ENCODE measurements around the gene FLT3LG.

FLT3LG gene

DNA sequence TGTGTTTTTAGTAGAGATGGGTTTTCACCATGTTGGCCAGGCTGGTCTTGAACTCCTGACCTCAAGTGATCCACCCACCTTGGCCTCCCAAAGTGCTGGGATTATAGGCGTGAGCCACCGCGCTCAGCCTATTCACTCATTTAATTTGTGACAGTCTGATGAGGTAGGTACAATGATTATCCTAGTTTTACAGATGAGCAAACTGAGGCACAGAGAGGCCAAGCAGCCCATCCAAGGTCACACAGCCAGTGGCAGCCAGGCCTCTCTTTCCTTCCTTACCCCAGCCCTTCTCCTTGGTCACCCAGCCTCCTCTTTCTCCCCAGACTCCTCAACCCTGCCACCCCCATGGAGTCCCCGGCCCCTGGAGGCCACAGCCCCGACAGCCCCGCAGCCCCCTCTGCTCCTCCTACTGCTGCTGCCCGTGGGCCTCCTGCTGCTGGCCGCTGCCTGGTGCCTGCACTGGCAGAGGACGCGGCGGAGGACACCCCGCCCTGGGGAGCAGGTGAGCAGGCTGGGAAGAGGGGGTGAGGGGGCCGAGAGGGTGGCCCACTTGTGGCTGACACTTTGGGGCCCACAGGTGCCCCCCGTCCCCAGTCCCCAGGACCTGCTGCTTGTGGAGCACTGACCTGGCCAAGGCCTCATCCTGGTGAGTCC is 6.1 kb downstream of the FLT3LG start:
- H3K4me3 ChIP-seq (ENCODE audit: low read depth, low read length) = no peak overlapping the region
- DNase-seq (ENCODE audit: low read depth) = no peak
- TF ChIP-seq MYC (IDR thresholded peaks at IDR 0.05; ENCODE audit: low read depth, low read length) (no peak), POLR2A (IDR thresholded peaks at IDR 0.05; ENCODE audit: extremely low read depth, insufficient read length) (no peak)
- TF ChIP-seq, protein P1, sequence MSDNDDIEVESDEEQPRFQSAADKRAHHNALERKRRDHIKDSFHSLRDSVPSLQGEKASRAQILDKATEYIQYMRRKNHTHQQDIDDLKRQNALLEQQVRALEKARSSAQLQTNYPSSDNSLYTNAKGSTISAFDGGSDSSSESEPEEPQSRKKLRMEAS (IDR thresholded peaks at IDR 0.05; ENCODE audit: low read depth, low read length) = no peak
- TF ChIP-seq, protein P2, sequence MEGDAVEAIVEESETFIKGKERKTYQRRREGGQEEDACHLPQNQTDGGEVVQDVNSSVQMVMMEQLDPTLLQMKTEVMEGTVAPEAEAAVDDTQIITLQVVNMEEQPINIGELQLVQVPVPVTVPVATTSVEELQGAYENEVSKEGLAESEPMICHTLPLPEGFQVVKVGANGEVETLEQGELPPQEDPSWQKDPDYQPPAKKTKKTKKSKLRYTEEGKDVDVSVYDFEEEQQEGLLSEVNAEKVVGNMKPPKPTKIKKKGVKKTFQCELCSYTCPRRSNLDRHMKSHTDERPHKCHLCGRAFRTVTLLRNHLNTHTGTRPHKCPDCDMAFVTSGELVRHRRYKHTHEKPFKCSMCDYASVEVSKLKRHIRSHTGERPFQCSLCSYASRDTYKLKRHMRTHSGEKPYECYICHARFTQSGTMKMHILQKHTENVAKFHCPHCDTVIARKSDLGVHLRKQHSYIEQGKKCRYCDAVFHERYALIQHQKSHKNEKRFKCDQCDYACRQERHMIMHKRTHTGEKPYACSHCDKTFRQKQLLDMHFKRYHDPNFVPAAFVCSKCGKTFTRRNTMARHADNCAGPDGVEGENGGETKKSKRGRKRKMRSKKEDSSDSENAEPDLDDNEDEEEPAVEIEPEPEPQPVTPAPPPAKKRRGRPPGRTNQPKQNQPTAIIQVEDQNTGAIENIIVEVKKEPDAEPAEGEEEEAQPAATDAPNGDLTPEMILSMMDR (IDR thresholded peaks at IDR 0.05; ENCODE audit: low read depth, low read length) = no peak

DNA sequence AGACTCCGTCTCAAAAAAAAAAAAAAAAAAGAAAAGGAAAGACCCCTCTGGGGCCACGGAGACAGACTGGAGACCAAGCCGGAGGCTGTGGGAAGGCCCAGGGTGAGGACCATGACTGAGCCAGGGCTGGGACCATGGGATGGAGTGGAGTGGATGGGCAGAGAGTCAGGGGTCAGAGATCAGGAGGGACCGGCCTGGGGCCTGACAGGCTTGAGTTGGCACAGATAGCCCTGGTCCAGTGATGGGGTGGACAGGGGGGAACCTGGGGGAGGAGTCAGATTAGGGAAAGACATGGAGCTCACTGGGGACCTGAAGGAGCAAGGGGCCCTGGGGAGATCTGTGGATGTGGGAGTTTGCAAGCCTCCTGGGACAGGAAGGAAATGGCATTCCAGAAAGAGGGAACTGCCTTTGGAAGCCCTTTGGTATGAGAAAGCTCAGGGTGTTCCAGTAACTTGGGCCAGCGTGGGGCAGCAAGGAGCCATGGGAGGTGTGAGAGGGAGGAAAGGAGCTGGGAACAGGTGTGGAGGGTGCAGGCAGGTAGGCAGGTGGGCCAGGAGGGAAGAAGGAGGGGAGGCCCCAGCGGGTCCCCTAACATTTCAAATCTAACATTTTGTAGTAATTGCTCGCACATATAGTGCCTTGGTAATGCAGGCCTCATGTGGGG is 7.1 kb downstream of the FLT3LG start:
- no peak overlapping the region for H3K4me3 ChIP-seq (ENCODE audit: low read depth, low read length)
- no peak for DNase-seq (ENCODE audit: low read depth)
- TF ChIP-seq MYC (IDR thresholded peaks at IDR 0.05; ENCODE audit: low read depth, low read length) = no peak
- TF ChIP-seq POLR2A (IDR thresholded peaks at IDR 0.05; ENCODE audit: extremely low read depth, insufficient read length) = no peak
- TF ChIP-seq, protein P2 (IDR thresholded peaks at IDR 0.05; ENCODE audit: low read depth, low read length) = no peak
- TF ChIP-seq, protein P1 (IDR thresholded peaks at IDR 0.05; ENCODE audit: low read depth, low read length) = no peak

DNA sequence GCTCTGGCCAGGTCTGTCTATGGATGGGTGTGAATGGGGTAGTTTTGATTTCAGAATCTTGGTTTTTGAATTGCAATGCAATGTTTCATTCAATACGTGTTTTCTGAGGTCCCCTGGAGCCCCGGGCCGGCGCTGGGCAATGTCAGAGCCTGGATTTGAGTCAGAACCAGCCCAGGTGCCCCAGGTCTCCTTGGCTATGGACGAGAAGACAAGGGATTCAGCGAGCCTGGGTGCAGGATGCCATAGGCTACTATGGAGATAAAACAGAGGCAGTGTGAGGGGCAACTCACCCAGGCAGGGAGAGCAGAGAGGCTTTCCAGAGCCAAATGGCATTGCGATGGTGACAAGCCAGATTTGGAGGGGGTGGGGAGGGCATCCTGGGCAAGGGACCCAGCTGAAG is 12.2 kb downstream of the FLT3LG start:
- no peak for TF ChIP-seq MYC (IDR thresholded peaks at IDR 0.05; ENCODE audit: low read depth, low read length)
- no peak for TF ChIP-seq POLR2A (IDR thresholded peaks at IDR 0.05; ENCODE audit: extremely low read depth, insufficient read length)
- TF ChIP-seq, protein P2 (IDR thresholded peaks at IDR 0.05; ENCODE audit: low read depth, low read length) = no peak
- TF ChIP-seq, protein P1 (IDR thresholded peaks at IDR 0.05; ENCODE audit: low read depth, low read length) = no peak
- DNase-seq (ENCODE audit: low read depth) = no peak
- H3K4me3 ChIP-seq (ENCODE audit: low read depth, low read length) = no peak overlapping the region

DNA sequence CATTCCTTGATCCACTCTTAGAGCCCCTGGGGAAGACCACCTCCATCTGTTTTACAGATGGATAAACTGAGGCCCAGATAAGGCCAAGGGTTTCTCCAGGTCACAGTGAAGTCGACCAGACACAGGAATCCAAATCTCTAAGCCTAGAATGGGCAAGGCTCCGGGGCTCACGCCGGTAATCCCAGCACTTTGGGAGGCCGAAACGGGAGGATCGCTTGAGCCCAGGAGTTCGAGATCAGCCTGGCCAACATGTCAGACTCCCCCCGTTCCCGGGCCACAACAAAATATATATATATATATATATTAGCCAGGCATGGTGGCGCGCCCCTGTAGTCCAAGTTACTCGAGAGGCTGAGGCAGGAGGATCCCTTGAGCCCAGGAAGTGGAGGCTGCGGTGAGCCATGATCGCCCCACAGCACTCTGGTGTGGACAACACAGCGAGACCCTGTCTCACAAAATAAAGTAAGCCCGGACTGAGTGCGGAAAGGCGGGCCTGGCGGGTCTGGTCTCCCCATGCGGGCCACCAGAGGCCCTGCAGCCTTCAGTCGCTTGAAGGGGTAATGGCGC is 12.8 kb downstream of the FLT3LG start:
- no peak for DNase-seq (ENCODE audit: low read depth)
- TF ChIP-seq, protein P2 (IDR thresholded peaks at IDR 0.05; ENCODE audit: low read depth, low read length) = no peak
- TF ChIP-seq MYC (IDR thresholded peaks at IDR 0.05; ENCODE audit: low read depth, low read length) (no peak), POLR2A (IDR thresholded peaks at IDR 0.05; ENCODE audit: extremely low read depth, insufficient read length) (no peak)
- TF ChIP-seq, protein P1 (IDR thresholded peaks at IDR 0.05; ENCODE audit: low read depth, low read length) = no peak
- H3K4me3 ChIP-seq (ENCODE audit: low read depth, low read length) = no peak overlapping the region

DNA sequence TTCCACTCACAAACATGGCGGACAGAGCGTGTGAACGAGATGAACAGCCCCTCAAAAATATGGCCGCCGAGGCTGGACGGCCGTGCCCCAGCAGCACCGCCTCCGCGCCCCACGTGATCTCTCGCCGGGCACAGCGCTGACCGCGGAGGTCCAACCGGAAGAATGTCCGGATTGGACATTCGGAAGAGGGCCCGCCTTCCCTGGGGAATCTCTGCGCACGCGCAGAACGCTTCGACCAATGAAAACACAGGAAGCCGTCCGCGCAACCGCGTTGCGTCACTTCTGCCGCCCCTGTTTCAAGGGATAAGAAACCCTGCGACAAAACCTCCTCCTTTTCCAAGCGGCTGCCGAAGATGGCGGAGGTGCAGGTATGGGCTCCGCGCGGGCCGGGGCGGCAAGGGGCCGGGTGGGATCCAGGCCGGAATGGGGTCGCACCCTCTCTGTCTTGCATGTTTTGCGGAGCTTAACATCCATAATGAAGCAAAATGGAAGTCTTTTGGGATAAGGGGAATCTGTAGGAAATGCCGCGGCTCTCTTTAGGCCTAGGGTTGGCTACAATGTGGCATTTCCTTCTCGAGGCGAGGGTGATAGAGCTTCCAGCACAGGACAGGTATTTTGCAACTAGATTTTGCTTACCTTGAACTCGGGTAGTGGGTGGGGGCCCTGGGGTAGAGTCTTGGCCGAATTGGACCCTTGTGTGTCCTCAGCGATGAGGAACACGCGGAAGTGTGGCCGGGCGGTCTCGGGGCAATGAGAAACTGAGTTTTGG is 13.4 kb downstream of the FLT3LG start, which contains the start of gene RPL13A:
Gene RPL13A (plus strand): TSS at position 332 of the 769 bp plus-strand sequence. CDS start 22 bp downstream, at position 354.
- TF ChIP-seq, protein P2 (IDR thresholded peaks at IDR 0.05; ENCODE audit: low read depth, low read length) = no peak
- TF ChIP-seq, protein P1 (IDR thresholded peaks at IDR 0.05; ENCODE audit: low read depth, low read length) = peak; percentile 96
- TF ChIP-seq MYC (IDR thresholded peaks at IDR 0.05; ENCODE audit: low read depth, low read length) = peak; percentile 83
- peak; percentile 96 for TF ChIP-seq POLR2A (IDR thresholded peaks at IDR 0.05; ENCODE audit: extremely low read depth, insufficient read length)
- DNase-seq (ENCODE audit: low read depth) = peak; percentile 99

More for the DNA sequence above, 13.4 kb downstream of the FLT3LG start, which contains the start of gene RPL13A:
- peak within 1 kb of the TSS; percentile 99 for H3K4me3 ChIP-seq (ENCODE audit: low read depth, low read length)

Measured in NB4 (cell line).